ENCODE results near the gene ZBTB46. TPM values are rescaled to one million over a fixed set of nuclear protein-coding genes. Genes with fewer than 3 reads are reported as not detected.

Gene ZBTB46
- total RNA-seq, 1 experiment from 2014 or later: 9.5 TPM

DNA sequence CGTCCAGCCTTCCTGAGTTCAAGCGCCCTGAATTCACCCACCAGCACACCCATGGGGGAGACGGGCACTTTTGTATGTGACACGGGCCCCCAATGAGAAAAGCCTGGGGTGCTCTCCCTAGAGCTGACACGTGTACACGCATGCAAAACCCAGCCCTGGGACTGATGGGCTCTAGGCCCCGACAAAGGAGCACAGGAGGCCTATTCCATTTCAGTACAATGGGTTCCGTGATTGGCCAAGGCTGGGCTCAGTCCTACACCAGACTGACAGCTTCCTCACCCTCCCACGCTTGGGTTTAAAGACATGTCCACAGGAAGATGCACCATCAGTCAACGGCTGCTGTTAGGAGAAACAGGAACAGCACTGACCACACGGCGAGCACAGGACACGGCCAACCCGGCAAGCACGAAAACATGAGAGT is 8.8 kb downstream of the ZBTB46 start:
- no peak for DNase-seq
- no TSS peak for BruUV-seq (replicated peaks)
- no peaks in the 10 kb centered on the region for H3K27me3 Mint-ChIP-seq (ENCODE audit: insufficient read depth, unreplicated experiment)
- no peaks in the 10 kb centered on the region for H3K36me3 Mint-ChIP-seq (ENCODE audit: insufficient read depth, unreplicated experiment)
- H3K27ac Mint-ChIP-seq (ENCODE audit: unreplicated experiment): no peak overlapping the region
- ChIA-PET CTCF (no interaction called here), POLR2A (no interaction called here)
- H3K27me3 ChIP-seq (replicated peaks; ENCODE audit: control insufficient read depth, insufficient read depth, low read length): no peaks in the 10 kb centered on the region
- no peaks in the 10 kb centered on the region for H3K36me3 ChIP-seq (ENCODE audit: control insufficient read depth, insufficient read depth, low read length)
- peaks cover 11% of the 10 kb centered on the region for H3K4me1 ChIP-seq
- H3K9me3 Mint-ChIP-seq (ENCODE audit: unreplicated experiment): no peaks in the 10 kb centered on the region
- intact Hi-C loops (cut with micrococcal nuclease; ENCODE audit: unreplicated experiment): no loop called here
- H3K4me3 Mint-ChIP-seq (ENCODE audit: unreplicated experiment): no peak overlapping the region
- no peaks in the 10 kb centered on the region for H3K9me3 ChIP-seq
- no peak overlapping the region for H3K4me3 ChIP-seq (ENCODE audit: low read depth, low read length)
- TF ChIP-seq, protein P1, sequence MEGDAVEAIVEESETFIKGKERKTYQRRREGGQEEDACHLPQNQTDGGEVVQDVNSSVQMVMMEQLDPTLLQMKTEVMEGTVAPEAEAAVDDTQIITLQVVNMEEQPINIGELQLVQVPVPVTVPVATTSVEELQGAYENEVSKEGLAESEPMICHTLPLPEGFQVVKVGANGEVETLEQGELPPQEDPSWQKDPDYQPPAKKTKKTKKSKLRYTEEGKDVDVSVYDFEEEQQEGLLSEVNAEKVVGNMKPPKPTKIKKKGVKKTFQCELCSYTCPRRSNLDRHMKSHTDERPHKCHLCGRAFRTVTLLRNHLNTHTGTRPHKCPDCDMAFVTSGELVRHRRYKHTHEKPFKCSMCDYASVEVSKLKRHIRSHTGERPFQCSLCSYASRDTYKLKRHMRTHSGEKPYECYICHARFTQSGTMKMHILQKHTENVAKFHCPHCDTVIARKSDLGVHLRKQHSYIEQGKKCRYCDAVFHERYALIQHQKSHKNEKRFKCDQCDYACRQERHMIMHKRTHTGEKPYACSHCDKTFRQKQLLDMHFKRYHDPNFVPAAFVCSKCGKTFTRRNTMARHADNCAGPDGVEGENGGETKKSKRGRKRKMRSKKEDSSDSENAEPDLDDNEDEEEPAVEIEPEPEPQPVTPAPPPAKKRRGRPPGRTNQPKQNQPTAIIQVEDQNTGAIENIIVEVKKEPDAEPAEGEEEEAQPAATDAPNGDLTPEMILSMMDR (IDR thresholded peaks at IDR 0.05; ENCODE audit: insufficient read depth in 1 of 2, low read depth in 1 of 2, low read length in 1 of 2, severe bottlenecking in 1 of 2, unreplicated experiment in 1 of 2): no peak
- peaks cover 20% of the 10 kb centered on the region for H3K4me1 Mint-ChIP-seq (ENCODE audit: low read depth, unreplicated experiment)

DNA sequence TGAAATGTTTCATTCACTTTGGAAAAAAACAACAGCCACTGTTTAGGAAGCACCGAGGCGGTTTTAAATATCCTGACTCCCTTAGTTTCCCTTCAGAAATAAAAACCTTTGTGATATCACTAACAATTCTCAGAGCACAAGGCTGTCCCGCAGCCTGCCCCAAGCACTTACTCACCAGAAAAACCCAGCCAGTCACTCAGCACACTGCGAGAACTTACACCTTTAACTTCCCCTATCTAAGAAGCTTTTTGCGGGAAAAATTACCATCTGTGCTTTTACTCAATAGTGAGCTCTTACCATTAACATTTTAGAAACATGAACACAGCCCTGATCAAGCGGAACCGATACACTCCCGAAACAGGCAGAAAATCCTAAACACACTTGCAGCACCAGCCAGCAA is 9.3 kb downstream of the ZBTB46 start:
- Mint-ChIP-seq H3K9me3 (ENCODE audit: unreplicated experiment) (no peaks in the 10 kb centered on the region), H3K27me3 (ENCODE audit: insufficient read depth, unreplicated experiment) (no peaks in the 10 kb centered on the region), H3K4me1 (ENCODE audit: low read depth, unreplicated experiment) (peaks cover 20% of the 10 kb centered on the region), H3K36me3 (ENCODE audit: insufficient read depth, unreplicated experiment) (no peaks in the 10 kb centered on the region), H3K4me3 (ENCODE audit: unreplicated experiment) (no peak overlapping the region), H3K27ac (ENCODE audit: unreplicated experiment) (no peak overlapping the region)
- ChIA-PET POLR2A (no interaction called here), CTCF (no interaction called here)
- no peaks in the 10 kb centered on the region for H3K9me3 ChIP-seq
- TF ChIP-seq, protein P1 (IDR thresholded peaks at IDR 0.05; ENCODE audit: insufficient read depth in 1 of 2, low read depth in 1 of 2, low read length in 1 of 2, severe bottlenecking in 1 of 2, unreplicated experiment in 1 of 2): no peak
- intact Hi-C loops (cut with micrococcal nuclease; ENCODE audit: unreplicated experiment): no loop called here
- peaks cover 11% of the 10 kb centered on the region for H3K4me1 ChIP-seq
- H3K36me3 ChIP-seq (ENCODE audit: control insufficient read depth, insufficient read depth, low read length): no peaks in the 10 kb centered on the region
- H3K4me3 ChIP-seq (ENCODE audit: low read depth, low read length): no peak overlapping the region
- BruUV-seq (replicated peaks): no TSS peak
- no peaks in the 10 kb centered on the region for H3K27me3 ChIP-seq (replicated peaks; ENCODE audit: control insufficient read depth, insufficient read depth, low read length)
- DNase-seq: no peak

DNA sequence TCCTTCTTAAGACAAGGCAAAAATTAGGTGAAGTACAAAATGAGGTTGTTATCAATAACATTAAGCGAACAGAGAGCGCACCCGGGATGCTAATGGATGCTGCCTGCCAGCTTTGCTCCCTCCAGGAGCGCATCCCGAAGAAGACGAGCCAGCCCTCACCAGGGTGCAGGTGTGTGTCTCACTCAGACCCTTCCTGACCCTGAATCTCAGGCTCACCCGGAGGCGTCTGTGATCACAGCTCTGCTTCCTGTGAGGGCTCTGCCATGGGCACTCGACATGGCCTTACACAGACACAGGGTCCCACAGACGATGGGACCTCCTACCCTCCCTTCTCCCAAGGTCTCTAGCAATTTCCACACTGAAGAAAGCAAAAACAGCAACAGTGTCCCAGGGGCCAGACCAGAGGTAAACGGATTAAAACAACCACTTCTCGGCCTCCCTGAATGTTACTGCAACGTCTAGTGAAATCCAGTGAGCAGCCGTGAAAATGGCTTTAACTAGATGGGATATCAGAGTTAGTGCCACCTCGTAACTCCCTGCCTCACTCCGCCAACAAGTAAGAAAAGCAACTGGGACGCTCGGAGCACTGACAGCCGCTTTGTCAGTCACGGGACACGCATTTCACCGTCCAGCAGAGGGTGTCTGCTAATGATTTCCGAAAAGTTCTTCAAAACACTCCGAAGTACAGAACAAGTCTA is 11.7 kb downstream of the ZBTB46 start:
- peak overlapping the region; percentile 17; the same call in 1 of the 2 replicates for H3K4me3 ChIP-seq (ENCODE audit: low read depth, low read length)
- POLR2A ChIA-PET: no interaction called here
- Mint-ChIP-seq H3K27me3 (ENCODE audit: insufficient read depth, unreplicated experiment) (no peaks in the 10 kb centered on the region), H3K9me3 (ENCODE audit: unreplicated experiment) (no peaks in the 10 kb centered on the region), H3K27ac (ENCODE audit: unreplicated experiment) (no peak overlapping the region), H3K4me1 (ENCODE audit: low read depth, unreplicated experiment) (peaks cover 20% of the 10 kb centered on the region), H3K4me3 (ENCODE audit: unreplicated experiment) (peak overlapping the region; percentile 54), H3K36me3 (ENCODE audit: insufficient read depth, unreplicated experiment) (no peaks in the 10 kb centered on the region)
- peak; percentile 72 for DNase-seq
- BruUV-seq (replicated peaks): no TSS peak
- peaks cover 10% of the 10 kb centered on the region for H3K4me1 ChIP-seq
- CTCF ChIA-PET: interaction anchor here (0.6 kb wide), 2 partner anchors 10 to 154 kb away, joined by 3 read pairs; no protein-coding TSS in a partner anchor
- no peaks in the 10 kb centered on the region for H3K27me3 ChIP-seq (replicated peaks; ENCODE audit: control insufficient read depth, insufficient read depth, low read length)
- intact Hi-C loops (cut with micrococcal nuclease; ENCODE audit: unreplicated experiment): loop anchor here (1.0 kb wide), 1 partner anchor 45 kb away; no protein-coding TSS in a partner anchor
- no peaks in the 10 kb centered on the region for H3K36me3 ChIP-seq (ENCODE audit: control insufficient read depth, insufficient read depth, low read length)
- no peaks in the 10 kb centered on the region for H3K9me3 ChIP-seq
- TF ChIP-seq, protein P1 (IDR thresholded peaks at IDR 0.05; ENCODE audit: insufficient read depth in 1 of 2, low read depth in 1 of 2, low read length in 1 of 2, severe bottlenecking in 1 of 2, unreplicated experiment in 1 of 2): peak; percentile 51 to 84

All from Caco-2 (cell line).